GM21529 (cell line): ENCODE measurements around the gene MN1.

Experiments used
- ATAC-seq: cut with Tn5 transposase; IDR thresholded peaks from one replicate; pipeline ENCODE4 v1.9.1; 2021; ENCODE audit not compliant: unreplicated experiment

Gene MN1

GRCh38 chr22:27801616-27802345, at the start of gene MN1:
MN1 (minus strand) TSS chr22:27801756; CDS start chr22:27800543, 1,213 bp downstream.
- ATAC-seq, result no peak

GRCh38 chr22:27850000-27850521, 48.5 kb upstream of the MN1 start:
- ATAC-seq, result no peak

- ATAC-seq, result no peak
These were observed 46.4 kb upstream of the MN1 start for GRCh38 chr22:27848005-27848404.

DNA sequence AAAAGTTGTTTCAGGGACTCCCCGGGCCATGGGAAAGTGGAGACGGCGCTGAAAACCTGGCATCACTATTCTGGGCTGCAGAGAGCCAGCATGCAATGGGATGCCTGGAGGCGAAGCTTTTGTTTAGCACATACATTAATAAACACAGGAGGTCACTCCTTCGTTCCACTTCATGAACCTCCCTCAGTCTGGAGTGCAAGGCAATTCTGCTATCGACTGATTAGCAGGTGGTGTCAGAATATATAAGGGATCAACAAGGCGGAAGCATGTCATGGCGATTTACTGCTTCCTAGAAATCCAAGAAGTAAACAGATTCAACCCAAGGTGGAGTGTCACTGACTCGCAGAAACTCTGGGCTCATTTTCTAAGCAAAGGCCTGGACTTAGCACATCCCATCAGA, 45.4 kb upstream of the MN1 start:
- ATAC-seq, result no peak

DNA sequence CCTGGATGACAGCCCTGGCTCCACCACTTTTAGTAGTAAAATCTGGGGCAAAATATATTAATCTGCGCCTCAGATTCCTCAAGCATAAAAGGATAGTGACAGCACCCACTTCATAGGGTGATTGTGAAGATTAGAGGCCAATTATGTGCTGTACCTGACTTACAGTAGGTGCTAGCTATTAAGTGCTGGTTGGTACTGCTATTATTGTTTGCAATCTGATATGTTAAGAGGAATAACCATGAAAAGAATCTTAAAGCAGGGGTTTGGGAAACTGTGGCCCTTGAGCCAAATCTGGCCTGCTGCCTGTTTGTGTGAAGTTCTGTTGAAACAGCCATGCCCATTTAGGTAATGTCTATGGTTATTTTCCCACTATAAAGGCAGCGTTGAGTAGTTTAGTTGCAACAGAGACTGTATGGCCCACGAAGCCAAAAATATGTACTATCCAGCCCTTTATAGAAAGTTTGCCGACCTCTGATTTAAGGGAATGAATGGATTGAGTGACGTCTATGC, 44.7 kb upstream of the MN1 start:
- no peak for ATAC-seq

- ATAC-seq, result no peak
These were observed 44.1 kb upstream of the MN1 start for GRCh38 chr22:27845644-27846043.

DNA sequence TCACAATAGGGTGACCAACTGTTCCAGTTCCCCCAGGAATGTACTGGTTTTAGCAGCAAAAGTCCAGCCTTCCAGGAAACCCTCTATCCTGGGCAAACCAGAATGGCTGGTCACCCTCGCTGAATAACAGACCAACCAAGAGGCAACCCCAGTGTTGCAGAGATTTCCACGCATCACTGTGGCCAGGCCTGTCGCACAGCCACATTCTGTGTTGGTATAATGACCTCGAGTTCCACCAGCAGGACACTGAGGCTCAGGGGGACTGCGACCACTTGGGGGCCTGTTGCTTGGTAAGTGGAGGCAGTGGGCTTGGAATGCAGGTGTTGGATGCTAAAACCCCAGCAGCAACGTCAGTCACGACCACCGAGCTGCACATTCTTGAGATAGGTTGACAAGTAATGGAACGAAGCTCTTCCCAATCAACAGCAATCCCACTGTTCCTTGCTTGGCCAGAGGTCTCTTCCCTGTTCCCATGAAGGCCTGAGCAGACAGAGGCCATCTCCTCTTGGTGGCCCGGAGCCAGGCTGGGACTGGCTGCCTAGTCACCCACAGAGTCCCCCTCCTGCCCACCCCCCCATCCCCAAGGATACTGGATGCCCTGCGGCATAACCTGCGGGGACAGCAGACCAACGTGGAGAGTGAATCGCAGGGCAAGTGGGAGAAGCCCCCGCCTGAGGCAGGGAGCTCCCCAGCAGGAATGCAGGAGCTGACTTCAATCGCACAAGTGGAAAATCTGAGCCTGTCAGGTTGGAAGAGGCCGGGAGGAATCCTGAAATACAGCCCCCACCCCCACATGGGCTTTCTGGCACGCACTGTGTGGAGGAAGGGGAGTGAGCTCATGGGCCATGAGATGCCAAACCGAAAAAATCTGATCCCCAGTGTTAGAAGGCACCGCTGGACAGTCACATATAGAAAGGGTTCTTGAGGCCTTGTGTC, 43.4 kb upstream of the MN1 start:
- no peak for ATAC-seq

- no peak for ATAC-seq
These were observed 42.7 kb upstream of the MN1 start for GRCh38 chr22:27844256-27844655.

DNA sequence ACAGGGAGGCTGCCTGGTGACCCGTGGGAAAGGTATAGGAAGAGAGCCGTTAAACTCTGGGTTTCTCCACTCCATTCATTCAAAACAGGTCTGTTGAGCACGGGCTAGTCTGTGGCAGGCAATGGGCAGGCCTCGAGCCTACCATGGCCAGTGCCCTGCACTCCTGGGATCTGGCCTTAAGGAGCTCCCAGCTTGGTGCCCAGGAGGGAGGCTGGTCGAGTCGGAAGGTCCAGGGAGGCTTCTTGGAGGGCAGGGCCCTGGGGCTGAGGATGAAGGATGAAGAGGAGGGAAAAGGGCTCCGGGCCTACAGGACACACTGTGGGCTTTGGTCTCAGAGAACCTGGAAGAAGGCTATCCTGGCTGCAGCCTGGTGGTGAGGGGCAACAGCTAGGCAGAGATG, 41.9 kb upstream of the MN1 start:
- no peak for ATAC-seq

DNA sequence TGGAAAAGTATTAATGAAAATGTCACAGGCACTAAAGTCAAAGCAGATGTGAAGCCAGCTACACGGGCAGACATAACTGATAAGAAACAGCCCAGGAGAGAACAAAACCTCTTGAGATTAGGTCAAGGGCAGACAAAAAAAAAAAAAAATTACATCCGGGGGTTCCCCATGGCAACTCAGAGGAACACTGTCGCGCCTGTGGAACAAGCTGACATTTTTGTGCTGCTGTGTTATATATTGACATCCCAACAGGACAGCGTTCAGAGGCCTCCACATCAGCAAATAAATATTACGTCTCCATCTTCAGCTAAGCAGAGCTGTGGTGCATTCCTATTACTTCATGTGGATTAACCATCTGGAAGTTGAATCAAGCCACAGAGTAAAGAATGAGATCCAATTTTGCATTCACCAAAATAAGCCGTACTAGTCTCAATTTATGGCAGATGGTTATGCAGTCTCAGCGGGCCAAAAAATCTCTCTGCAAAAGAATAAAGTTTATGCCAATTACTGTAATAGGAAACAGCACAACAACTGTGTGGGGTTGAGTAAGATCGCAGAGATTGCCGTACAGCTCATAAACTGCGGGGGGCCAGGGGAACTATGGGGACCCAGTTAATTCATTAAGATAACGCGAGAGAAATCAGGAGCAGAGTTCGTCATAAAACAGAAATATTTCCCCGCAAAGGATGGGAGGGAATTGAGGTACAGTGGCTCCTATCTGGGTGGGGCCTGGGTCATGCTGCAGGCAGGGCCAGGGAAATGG, 41.3 kb upstream of the MN1 start:
- ATAC-seq, result no peak

DNA sequence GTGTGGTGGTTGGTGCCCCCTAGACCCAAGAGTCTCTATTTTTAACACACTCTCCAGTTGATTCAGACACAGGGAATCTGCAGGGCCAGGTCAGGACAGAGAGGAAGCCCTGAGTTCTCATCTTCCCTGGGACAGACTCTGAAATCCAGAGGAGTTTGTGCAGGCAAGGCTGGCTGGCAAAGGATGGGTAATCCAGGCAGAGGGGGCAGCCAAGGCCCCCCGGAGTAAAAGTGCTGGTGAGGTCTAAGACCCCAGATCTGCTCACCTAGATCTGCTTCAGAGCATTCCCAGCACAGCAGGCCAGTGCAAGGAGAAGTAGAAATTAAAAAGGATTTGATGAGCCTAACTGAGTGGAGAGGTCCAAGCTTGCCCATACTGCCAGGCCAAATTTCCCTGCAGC, 40.6 kb upstream of the MN1 start:
- no peak for ATAC-seq

- ATAC-seq, result no peak
These were observed 38.9 kb upstream of the MN1 start for GRCh38 chr22:27840436-27840835.

GRCh38 chr22:27839057-27839660, 37.6 kb upstream of the MN1 start:
- ATAC-seq, result no peak

DNA sequence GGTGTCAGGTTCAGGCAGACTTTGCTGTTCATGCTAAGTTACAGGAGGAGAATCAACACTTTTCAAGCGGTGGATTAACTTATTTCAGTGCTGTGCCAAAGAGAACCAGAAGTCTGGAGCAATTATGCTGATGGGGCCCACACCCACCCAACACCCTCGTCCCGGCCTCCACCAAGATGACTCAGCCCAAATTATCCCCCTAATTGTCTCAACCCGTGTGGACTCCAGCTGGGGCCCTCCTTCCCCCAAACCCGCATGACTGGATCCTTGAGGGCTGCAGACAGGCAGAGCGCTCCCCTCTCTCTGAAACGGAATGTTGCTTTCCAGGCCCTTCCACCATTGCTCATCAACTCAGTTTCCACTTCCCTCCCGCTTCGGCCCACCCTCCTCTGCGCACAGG, 34.6 kb upstream of the MN1 start:
- ATAC-seq, result no peak

DNA sequence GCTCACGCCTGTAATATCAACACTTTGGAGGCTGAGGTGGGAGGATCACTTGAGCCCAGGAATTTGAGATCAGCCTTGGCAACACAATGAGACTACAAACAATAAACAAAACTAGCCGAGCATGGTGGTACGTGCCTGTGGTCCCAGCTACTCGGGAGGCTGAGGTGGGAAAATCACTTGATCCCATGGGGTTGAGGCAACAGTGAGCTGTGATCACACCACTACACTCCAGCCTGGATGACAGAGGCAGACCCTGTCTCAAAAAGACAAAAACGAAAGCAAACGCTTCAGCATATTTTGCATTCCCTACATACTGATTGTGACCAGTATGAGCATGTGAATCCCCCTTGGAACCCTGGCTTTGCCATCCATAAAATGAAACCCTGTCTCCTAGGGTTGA, 33.9 kb upstream of the MN1 start:
- no peak for ATAC-seq

DNA sequence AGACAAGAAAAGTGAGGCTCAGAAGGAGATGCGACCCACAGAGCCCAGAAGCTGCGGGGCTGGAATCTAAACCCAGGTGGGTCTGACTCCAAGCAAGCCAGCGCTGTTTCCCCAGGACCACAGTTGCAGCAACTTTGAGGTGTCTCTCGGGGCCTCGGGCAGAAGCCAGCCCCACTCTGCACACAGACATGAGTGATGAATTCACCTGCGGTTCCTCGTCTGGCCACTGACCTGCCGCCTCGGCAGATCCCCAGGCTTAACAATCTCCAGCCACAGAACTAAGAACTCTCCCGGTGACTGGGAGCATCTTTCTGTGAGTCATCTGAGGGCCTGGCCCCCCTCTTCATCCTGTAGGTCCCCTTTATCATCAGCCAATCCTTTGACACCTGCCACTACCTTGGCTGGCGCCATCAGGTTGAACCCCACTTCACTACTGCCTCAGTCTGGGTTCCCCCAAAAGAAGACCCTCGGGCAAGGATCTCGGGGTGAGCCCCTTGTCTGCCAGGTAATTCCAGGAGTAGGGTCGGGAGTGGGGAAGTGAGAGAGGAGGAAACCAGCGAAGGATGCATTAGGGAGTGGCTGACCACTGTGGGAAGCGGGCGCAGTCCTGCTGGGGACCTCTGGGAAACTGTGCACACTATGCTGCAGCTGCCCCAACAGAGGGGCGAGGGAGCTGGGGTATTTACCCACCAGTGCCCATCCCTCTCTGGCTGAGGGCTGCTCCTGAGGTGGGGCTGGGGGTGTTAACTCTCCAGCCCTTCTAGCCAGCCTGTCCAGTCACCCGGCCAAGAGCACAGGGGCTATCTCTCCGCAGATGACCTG, 33.0 kb upstream of the MN1 start:
- no peak for ATAC-seq

GRCh38 chr22:27833803-27834202, 32.2 kb upstream of the MN1 start:
- ATAC-seq, result no peak

- no peak for ATAC-seq
These were observed 31.1 kb upstream of the MN1 start for GRCh38 chr22:27832606-27833005.

DNA sequence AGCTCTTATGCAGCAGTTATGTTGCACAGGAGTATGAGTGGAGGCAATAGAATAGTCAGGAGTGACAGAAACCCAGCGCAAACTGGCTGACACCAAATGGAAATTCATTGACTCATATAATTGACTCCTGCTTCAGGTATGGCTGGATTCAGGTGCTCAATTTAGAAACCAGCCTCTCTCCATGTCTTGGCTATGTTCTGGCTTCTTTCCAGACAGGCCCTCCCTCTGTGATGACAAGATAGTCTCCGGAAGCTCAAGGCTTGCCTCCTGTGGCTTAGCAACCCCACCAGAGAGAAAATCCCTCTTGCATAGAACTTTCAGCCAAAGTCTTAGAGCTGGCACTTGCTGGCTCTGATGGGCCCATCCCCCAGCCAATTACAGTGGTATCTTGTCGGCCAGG, 28.1 kb upstream of the MN1 start:
- no peak for ATAC-seq
